Lower leg skin (tissue), 3 donors: ENCODE data around the gene CADPS2.

ENCODE experiments used
- CTCF ChIP-seq, 3 donors: fragments of 450-650 bp; IDR thresholded peaks; one replicate each; pipeline ENCODE4 v1.5.1; 2016; ENCODE audit warnings: antibody characterized with exemption in 3 of 3, mild to moderate bottlenecking in 3 of 3, moderate library complexity in 2 of 3
- POLR2A ChIP-seq, 2 donors: fragments of 450-650 bp; IDR thresholded peaks; one replicate each; pipeline ENCODE4 v1.6.1; 2016 to 2017; ENCODE audit warnings: antibody characterized with exemption in 2 of 2, mild to moderate bottlenecking in 1 of 2, moderate library complexity in 1 of 2

- TF ChIP-seq POLR2A (IDR thresholded peaks at IDR 0.05) (no peak), CTCF (IDR thresholded peaks at IDR 0.05) (no peak)
Observed at GRCh38 chr7:122791959-122792545, 94.2 kb downstream of the CADPS2 start.
